Thyroid gland (tissue), 4 donors: ENCODE measurements around the gene CCDC148.

Experiments
- CTCF ChIP-seq, 6 experiments: fragments of 200-600 bp in 3 of 6; fragments of 450-650 bp in 3 of 6; sonication (generic) in 3 of 6; IDR thresholded peaks; one replicate each; pipeline ENCODE4 v1.5.1; 2016 to 2019; ENCODE audit warnings: antibody characterized with exemption in 6 of 6, mild to moderate bottlenecking in 2 of 6, inconsistent platforms in 1 of 6, moderate library complexity in 1 of 6
- POLR2A ChIP-seq, 2 donors: fragments of 450-650 bp; IDR thresholded peaks; one replicate each; pipeline ENCODE4 v1.6.1; 2017; ENCODE audit warnings: antibody characterized with exemption in 2 of 2, mild to moderate bottlenecking in 2 of 2, moderate library complexity in 1 of 2

GRCh38 chr2:158228943-158229508 is 227.5 kb downstream of the CCDC148 start:
- TF ChIP-seq CTCF (IDR thresholded peaks at IDR 0.05) (no peak), POLR2A (IDR thresholded peaks at IDR 0.05) (no peak)
